ENCODE results near the gene TPSB2.

DNA sequence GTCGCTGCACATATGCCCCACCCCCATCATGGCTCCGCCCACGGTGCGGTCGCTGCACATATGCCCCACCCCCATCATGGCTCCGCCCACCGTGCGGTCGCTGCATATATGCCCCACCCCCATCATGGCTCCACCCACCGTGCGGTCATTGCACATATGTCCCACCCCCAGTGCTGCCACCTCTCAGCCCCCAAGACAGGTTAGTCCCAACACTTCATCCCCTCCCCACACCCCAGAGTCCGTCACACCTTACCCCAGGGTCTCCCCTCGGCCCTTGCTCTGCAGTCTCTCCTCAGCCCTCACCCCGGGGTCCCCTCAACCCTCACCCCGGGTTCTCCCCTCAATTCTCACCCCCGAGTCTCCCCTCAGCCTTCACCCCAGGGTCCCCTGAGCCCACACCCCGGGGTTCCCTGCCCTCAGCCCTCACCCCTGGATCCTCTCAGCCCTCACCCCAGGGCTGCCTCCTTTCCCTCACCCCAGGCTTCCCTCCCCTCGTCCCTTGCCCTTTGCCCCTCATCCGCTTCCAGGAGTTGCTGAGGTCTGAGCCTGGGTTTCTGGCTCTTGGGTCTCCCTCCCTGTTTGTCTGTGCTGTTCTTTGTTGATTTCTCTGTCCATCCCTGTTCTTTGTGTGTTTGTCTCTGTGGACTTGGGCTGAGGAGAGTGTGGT is 30.5 kb downstream of the TPSB2 start:
- TF ChIP-seq, protein P1, sequence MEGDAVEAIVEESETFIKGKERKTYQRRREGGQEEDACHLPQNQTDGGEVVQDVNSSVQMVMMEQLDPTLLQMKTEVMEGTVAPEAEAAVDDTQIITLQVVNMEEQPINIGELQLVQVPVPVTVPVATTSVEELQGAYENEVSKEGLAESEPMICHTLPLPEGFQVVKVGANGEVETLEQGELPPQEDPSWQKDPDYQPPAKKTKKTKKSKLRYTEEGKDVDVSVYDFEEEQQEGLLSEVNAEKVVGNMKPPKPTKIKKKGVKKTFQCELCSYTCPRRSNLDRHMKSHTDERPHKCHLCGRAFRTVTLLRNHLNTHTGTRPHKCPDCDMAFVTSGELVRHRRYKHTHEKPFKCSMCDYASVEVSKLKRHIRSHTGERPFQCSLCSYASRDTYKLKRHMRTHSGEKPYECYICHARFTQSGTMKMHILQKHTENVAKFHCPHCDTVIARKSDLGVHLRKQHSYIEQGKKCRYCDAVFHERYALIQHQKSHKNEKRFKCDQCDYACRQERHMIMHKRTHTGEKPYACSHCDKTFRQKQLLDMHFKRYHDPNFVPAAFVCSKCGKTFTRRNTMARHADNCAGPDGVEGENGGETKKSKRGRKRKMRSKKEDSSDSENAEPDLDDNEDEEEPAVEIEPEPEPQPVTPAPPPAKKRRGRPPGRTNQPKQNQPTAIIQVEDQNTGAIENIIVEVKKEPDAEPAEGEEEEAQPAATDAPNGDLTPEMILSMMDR (IDR thresholded peaks at IDR 0.05) = no peak
- no peak for TF ChIP-seq POLR2A (IDR thresholded peaks at IDR 0.05)

All from right lobe of liver (tissue), 4 donors.